ENCODE measurements around the gene ITCH. TPM values are rescaled to one million over a fixed set of nuclear protein-coding genes. Genes with fewer than 3 reads are reported as not detected.
"Not testable (repeated sequence)": the region's sequence is repeated elsewhere in the genome, so short reads cannot be mapped to it uniquely, and the experiment has no call there.

The ITCH gene
- total RNA-seq, 1 donor from 2014 or later = 66.3 TPM

DNA sequence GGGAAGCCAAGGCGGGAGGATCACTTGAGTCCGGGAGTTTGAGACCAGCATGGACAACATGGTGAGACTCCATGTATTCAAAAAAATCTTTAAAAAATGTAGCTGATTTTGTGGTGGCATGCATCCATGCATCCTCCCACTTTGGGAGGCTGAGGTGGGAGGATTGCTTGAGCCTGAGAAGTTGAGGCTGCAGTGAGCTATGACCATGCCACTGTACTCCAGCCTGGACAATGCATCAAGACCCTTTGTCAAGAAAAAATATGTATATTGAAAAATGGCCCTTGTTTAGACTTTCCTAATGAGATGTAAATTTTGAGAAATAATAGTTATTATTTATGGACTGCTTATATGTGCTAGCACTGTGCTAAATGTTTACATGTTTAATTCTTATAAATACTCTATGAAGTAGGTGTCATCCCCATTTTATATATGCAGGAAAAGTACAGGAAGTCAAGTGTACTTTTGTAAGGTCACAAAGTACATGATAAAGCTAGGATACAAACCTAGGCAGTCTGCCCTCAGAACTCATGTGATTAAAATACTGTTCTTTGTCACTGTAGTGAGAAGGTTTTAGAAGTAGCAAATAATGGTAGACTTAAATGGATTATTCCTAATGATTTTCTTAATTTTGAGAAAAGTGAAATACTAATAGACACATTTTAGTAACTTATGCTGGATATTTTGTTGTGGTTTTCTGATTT is 58.8 kb downstream of the ITCH start:
- intact Hi-C loops (cut with micrococcal nuclease) = no loop called here
- no peak overlapping the region for H3K4me3 Mint-ChIP-seq
- H3K27ac Mint-ChIP-seq = no peak overlapping the region
- no peaks in the 10 kb centered on the region for H3K4me1 Mint-ChIP-seq
- no peaks in the 10 kb centered on the region for H3K27me3 Mint-ChIP-seq
- TF ChIP-seq, protein P1, sequence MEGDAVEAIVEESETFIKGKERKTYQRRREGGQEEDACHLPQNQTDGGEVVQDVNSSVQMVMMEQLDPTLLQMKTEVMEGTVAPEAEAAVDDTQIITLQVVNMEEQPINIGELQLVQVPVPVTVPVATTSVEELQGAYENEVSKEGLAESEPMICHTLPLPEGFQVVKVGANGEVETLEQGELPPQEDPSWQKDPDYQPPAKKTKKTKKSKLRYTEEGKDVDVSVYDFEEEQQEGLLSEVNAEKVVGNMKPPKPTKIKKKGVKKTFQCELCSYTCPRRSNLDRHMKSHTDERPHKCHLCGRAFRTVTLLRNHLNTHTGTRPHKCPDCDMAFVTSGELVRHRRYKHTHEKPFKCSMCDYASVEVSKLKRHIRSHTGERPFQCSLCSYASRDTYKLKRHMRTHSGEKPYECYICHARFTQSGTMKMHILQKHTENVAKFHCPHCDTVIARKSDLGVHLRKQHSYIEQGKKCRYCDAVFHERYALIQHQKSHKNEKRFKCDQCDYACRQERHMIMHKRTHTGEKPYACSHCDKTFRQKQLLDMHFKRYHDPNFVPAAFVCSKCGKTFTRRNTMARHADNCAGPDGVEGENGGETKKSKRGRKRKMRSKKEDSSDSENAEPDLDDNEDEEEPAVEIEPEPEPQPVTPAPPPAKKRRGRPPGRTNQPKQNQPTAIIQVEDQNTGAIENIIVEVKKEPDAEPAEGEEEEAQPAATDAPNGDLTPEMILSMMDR (IDR thresholded peaks at IDR 0.05) = no peak
- CTCF ChIA-PET = interaction anchor here (1.9 kb wide), 1 partner anchor 109 kb away, joined by 4 read pairs; no protein-coding TSS in a partner anchor
- ATAC-seq (ENCODE audit: low read depth) = no peak
- POLR2A ChIA-PET = no interaction called here
- H3K36me3 Mint-ChIP-seq (ENCODE audit: low read depth) = peaks cover 80% of the 10 kb centered on the region
- no peak for DNase-seq
- H3K9me3 Mint-ChIP-seq = no peaks in the 10 kb centered on the region

DNA sequence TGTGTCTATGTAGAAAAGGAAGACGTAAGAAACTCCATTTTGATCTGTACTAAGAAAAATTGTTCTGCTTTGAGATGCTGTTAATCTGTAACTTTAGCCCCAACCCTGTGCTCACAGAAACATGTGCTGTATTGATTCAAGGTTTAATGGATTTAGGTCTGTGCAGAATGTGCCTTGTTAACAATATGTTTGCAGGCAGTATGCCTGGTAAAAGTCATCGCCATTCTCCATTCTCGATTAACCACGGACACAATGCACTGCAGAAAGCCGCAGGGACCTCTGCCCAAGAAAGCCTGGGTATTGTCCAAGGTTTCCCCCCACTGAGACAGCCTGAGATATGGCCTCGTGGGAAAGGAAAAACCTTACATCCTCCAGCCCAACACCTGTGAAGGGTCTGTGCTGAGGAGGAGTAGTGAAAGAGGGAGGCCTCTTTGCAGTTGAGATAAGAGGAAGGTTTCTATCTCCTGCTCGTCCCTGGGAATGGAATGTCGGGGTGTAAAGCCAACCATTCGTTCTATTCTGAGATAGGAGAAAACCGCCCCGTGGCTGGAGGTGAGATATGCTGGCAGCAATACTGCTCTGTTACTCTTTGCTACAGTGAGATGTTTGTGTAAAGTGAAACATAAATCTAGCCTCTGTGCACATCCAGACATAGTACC is 62.1 kb downstream of the ITCH start:
- peaks cover 80% of the 10 kb centered on the region for H3K36me3 Mint-ChIP-seq (ENCODE audit: low read depth)
- intact Hi-C loops (cut with micrococcal nuclease); POLR2A ChIA-PET; H3K27me3 Mint-ChIP-seq; H3K27ac Mint-ChIP-seq; H3K9me3 Mint-ChIP-seq; DNase-seq; H3K4me3 Mint-ChIP-seq; H3K4me1 Mint-ChIP-seq; ATAC-seq (ENCODE audit: low read depth); CTCF ChIA-PET: not testable (repeated sequence)

DNA sequence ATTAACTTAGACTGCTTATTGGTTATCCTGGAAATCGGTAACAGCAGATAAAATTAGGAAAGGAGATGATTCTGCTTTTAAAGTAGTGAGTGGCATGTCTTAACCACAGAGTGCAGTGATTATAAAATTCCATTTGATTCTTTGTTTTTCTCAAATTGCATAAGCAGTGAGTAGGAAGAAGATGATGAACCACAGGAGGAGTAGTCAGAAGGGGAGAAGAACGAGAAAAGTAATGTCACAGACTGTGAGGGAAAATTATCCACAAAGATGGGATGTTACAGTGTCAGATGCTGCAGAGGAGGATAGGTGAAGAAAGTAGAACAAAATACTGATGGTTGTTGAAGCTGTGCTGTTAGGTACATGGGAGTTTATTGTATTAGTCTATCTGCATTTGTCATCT is 63.0 kb downstream of the ITCH start:
- Mint-ChIP-seq H3K27me3 (no peaks in the 10 kb centered on the region), H3K36me3 (ENCODE audit: low read depth) (peaks cover 77% of the 10 kb centered on the region), H3K9me3 (no peaks in the 10 kb centered on the region), H3K27ac (no peak overlapping the region), H3K4me1 (no peaks in the 10 kb centered on the region), H3K4me3 (no peak overlapping the region)
- TF ChIP-seq, protein P1 (IDR thresholded peaks at IDR 0.05) = no peak
- POLR2A ChIA-PET = no interaction called here
- intact Hi-C loops (cut with micrococcal nuclease) = no loop called here
- CTCF ChIA-PET = no interaction called here
- DNase-seq = no peak
- no peak for ATAC-seq (ENCODE audit: low read depth)

DNA sequence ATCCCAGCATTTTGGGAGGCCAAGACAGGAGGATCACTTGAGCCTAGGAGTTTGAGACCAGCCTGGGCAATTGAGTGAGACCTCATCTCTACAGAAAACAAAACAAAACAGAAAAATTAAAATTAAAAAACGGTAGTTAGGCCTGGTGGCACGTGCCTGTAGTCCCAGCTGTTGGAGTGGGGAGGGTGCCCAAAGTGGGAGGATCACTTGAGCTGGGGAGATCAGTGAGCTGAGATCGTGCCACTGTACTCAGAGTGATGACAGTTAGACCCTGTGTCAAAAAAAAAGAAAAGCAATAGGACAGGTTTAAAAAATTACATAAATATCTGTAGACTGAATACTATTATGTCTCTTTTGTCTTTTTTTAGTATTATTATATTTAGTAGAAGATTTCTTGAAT is 64.3 kb downstream of the ITCH start:
- ChIA-PET POLR2A (no interaction called here), CTCF (no interaction called here)
- ATAC-seq (ENCODE audit: low read depth) (no peak), DNase-seq (no peak)
- Mint-ChIP-seq H3K27ac (no peak overlapping the region), H3K4me3 (no peak overlapping the region), H3K36me3 (ENCODE audit: low read depth) (peaks cover 68% of the 10 kb centered on the region), H3K4me1 (no peaks in the 10 kb centered on the region), H3K27me3 (no peaks in the 10 kb centered on the region), H3K9me3 (no peaks in the 10 kb centered on the region)
- intact Hi-C loops (cut with micrococcal nuclease) = no loop called here
- TF ChIP-seq, protein P1 (IDR thresholded peaks at IDR 0.05) = no peak

DNA sequence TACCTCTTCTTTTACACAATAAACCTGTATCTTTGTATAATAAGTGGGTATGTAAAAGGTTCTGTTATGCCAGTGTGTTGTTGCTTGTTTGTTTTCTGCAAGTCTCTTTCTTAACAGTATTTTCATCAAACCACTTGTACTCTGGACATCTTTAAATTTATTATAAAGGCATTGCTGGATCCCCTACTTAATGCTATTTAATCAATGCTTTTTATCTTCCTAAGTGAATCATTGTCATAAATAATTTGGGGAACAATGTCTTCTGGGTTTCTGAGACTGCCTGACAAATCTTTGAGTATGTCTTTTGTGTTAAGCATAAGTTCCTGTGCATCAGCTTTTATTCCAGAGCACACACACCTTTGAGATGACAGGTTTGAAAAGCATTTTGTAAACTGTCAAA is 64.7 kb downstream of the ITCH start:
- CTCF ChIA-PET = interaction anchor here (1.0 kb wide), 1 partner anchor 115 kb away, joined by 3 read pairs; no protein-coding TSS in a partner anchor
- H3K9me3 Mint-ChIP-seq = no peaks in the 10 kb centered on the region
- POLR2A ChIA-PET = no interaction called here
- TF ChIP-seq, protein P1 (IDR thresholded peaks at IDR 0.05) = no peak
- no peak overlapping the region for H3K27ac Mint-ChIP-seq
- no peak overlapping the region for H3K4me3 Mint-ChIP-seq
- no peaks in the 10 kb centered on the region for H3K4me1 Mint-ChIP-seq
- intact Hi-C loops (cut with micrococcal nuclease) = no loop called here
- no peaks in the 10 kb centered on the region for H3K27me3 Mint-ChIP-seq
- H3K36me3 Mint-ChIP-seq (ENCODE audit: low read depth) = peaks cover 67% of the 10 kb centered on the region
- ATAC-seq (ENCODE audit: low read depth) (no peak), DNase-seq (no peak)
